T-helper 1 cell treated with Interleukin-12 subunit alpha and Interleukin-12 subunit beta and Interleukin-4 antibody, amounts not matched to agents 30 μg/mL and 1 μg/mL, for 36 hours (primary cell): ENCODE measurements around the gene LIN52.
A peak's percentile ranks its signal among the peaks of the same experiment; 100 is the strongest.

Experiments used
- H3K27ac Mint-ChIP-seq: one replicate; pipeline ENCODE4 v1.8.0; 2021; ENCODE audit warnings: mild to moderate bottlenecking, mixed read lengths
- H3K27me3 Mint-ChIP-seq: one replicate; pipeline ENCODE4 v1.8.0; 2021; ENCODE audit warnings: low read depth, mixed read lengths
- H3K36me3 Mint-ChIP-seq: one replicate; pipeline ENCODE4 v1.8.0; 2021; ENCODE audit warnings: low read depth, mixed read lengths
- H3K4me1 Mint-ChIP-seq: one replicate; pipeline ENCODE4 v1.8.0; 2021; ENCODE audit warnings: low read depth, mixed read lengths
- H3K4me3 Mint-ChIP-seq: one replicate; pipeline ENCODE4 v1.8.0; 2021; ENCODE audit warnings: mild to moderate bottlenecking, moderate library complexity, mixed read lengths
- H3K9me3 Mint-ChIP-seq: one replicate; pipeline ENCODE4 v1.8.0; 2021; ENCODE audit warnings: mixed read lengths

Gene LIN52

DNA sequence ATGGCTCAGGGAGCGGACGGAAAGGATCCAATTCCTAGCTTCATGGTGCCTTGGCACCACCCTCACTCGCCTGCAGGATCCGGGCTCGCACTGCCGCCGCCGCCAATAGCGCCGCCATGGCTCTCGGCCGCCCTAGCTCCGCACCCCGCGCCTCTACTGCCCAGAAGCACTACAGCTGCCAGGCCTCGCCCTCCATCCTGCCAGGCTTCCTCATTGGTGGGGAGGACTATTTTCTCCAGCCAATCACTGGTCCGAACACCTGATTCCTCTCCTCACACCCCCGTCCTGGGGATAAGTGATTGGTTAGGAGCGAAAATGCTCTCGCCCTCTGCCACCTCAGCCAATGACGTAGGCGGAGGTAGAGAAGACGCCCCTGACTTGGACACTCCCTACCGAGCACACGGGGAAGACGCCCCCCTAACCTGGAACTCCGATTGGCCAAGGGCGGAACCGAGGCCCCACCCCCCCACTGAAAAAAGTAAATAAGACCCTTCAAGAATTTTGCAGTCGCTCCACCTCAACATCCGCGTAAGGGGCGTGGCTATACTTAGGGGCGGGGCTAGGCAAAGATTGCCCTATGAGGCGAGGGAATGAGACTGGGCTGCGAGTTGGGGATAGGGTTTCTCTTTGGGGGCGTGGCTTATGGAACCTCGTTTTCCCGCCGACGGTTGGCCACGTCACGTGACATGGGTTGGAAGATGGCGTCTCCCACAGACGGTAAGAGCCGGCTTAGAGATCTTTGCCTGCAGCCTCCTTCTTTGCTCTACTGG is at the start of gene LIN52, which contains the start of gene ALDH6A1:
LIN52 (plus strand) TSS at position 680 of the 770 bp plus-strand sequence; CDS start at position 699, 19 bp downstream.
ALDH6A1 (minus strand) TSS at position 177 of the 770 bp plus-strand sequence; CDS start at position 118, 59 bp downstream.
- no peaks in the 10 kb centered on the region for H3K27me3 Mint-ChIP-seq
- peaks cover 35% of the 10 kb centered on the region for H3K4me1 Mint-ChIP-seq
- H3K36me3 Mint-ChIP-seq = peaks cover 7% of the 10 kb centered on the region
- peak within 1 kb of the TSS; percentile 99 for H3K27ac Mint-ChIP-seq
- H3K4me3 Mint-ChIP-seq = peak within 1 kb of the TSS; percentile 100
- peaks cover 7% of the 10 kb centered on the region for H3K9me3 Mint-ChIP-seq

DNA sequence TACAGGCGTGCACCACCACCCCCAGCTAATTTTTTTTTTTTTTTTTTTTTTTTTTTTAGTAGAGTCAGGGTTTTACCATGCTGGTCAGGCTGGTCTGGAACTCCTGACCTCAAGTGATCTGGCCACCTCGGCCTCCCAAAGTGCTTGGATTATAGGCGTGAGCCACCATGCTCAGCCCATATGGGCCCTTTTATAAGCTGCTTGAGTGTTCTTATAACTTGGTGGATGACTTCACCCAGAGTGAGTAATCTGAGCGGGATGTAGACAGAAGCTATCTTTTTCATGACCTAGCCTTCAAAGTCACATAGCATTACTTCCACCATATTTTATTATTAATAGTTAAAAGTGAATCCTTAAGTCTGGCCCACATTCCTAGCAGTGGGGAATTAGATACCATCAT is 49.2 kb upstream of the LIN52 start:
- H3K36me3 Mint-ChIP-seq = no peaks in the 10 kb centered on the region
- no peak overlapping the region for H3K27ac Mint-ChIP-seq
- H3K4me1 Mint-ChIP-seq = no peaks in the 10 kb centered on the region
- no peaks in the 10 kb centered on the region for H3K9me3 Mint-ChIP-seq
- H3K4me3 Mint-ChIP-seq = no peak overlapping the region
- H3K27me3 Mint-ChIP-seq = no peaks in the 10 kb centered on the region

GRCh38 chr14:74038020-74038859 is 46.5 kb upstream of the LIN52 start:
- Mint-ChIP-seq H3K9me3 (no peaks in the 10 kb centered on the region), H3K27ac (no peak overlapping the region), H3K27me3 (no peaks in the 10 kb centered on the region), H3K36me3 (no peaks in the 10 kb centered on the region), H3K4me1 (no peaks in the 10 kb centered on the region), H3K4me3 (no peak overlapping the region)

GRCh38 chr14:74042296-74042695 is 42.5 kb upstream of the LIN52 start:
- Mint-ChIP-seq H3K9me3 (no peaks in the 10 kb centered on the region), H3K4me1 (no peaks in the 10 kb centered on the region), H3K27me3 (peaks cover 8% of the 10 kb centered on the region), H3K36me3 (no peaks in the 10 kb centered on the region), H3K4me3 (no peak overlapping the region), H3K27ac (no peak overlapping the region)

DNA sequence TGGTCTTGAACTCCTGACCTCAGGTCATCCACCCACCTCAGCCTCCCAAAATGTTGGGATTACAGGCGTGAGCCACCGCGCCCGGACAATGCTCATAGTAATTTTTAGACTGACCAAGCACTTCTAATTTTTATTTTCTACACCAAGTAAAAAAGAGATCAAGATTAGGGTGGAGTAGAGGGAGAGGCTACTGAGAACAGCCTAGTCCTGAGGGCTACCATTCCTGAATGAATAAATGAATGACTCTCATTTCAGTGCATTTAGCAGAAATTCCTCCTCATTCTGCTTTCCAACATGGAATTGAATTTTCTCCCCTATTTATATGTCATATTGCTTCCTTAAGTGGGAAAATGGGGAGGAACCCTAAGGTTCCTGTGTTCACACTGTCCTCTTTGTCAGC is 39.2 kb upstream of the LIN52 start:
- Mint-ChIP-seq H3K27me3 (peaks cover 11% of the 10 kb centered on the region), H3K27ac (no peak overlapping the region), H3K36me3 (no peaks in the 10 kb centered on the region), H3K9me3 (no peaks in the 10 kb centered on the region), H3K4me1 (peaks cover 2% of the 10 kb centered on the region), H3K4me3 (no peak overlapping the region)

DNA sequence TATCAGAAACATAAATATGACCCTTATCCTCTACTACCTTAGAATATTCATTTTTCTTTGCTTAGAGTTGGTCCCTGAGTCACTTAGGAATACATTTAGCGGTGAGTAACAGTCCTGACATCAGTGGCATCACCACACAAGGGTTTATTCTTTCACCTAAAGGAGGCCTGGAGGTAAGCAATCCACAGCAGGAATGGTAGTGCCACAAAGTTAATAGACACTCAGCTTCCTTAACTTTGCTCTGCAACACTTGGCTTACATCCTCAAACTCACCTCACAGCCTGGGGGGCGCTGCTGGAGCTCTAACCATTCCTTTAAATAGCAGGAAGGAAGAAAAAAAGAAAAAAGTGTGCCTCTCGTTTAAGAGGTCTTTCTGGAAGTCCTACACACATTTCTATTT is 36.5 kb upstream of the LIN52 start:
- peaks cover 2% of the 10 kb centered on the region for H3K4me1 Mint-ChIP-seq
- H3K9me3 Mint-ChIP-seq = no peaks in the 10 kb centered on the region
- no peak overlapping the region for H3K4me3 Mint-ChIP-seq
- H3K36me3 Mint-ChIP-seq = no peaks in the 10 kb centered on the region
- H3K27ac Mint-ChIP-seq = no peak overlapping the region
- peaks cover 11% of the 10 kb centered on the region for H3K27me3 Mint-ChIP-seq

- Mint-ChIP-seq H3K27ac (no peak overlapping the region), H3K4me3 (no peak overlapping the region), H3K36me3 (no peaks in the 10 kb centered on the region), H3K4me1 (peaks cover 2% of the 10 kb centered on the region), H3K9me3 (no peaks in the 10 kb centered on the region), H3K27me3 (peaks cover 11% of the 10 kb centered on the region)
Observed at GRCh38 chr14:74049876-74050495, 34.8 kb upstream of the LIN52 start.

- Mint-ChIP-seq H3K9me3 (no peaks in the 10 kb centered on the region), H3K36me3 (peaks cover 16% of the 10 kb centered on the region), H3K27ac (no peak overlapping the region), H3K27me3 (no peaks in the 10 kb centered on the region), H3K4me3 (no peak overlapping the region), H3K4me1 (peaks cover 2% of the 10 kb centered on the region)
Observed at GRCh38 chr14:74062809-74063150, 22.0 kb upstream of the LIN52 start.

DNA sequence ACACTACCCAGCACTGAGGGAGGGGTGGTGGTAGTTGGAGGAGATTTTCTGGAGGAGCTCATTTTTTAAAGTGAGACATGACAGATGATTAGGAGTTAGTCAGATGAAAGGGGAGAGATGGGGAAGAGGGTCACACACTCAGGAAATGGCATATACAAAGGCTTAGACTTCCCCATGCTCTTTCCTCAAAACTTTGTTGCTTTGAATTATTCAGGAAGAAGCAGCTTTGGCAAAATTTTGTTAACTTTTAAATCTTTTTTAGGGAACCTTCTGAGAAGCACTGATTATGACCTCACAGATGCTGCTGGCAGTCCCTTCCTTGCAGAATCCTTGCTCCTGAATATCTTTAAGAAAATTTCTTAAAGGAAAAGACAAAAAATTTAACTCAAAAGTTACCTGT is 20.3 kb upstream of the LIN52 start:
- H3K4me1 Mint-ChIP-seq = peaks cover 2% of the 10 kb centered on the region
- H3K27ac Mint-ChIP-seq = no peak overlapping the region
- no peak overlapping the region for H3K4me3 Mint-ChIP-seq
- peaks cover 15% of the 10 kb centered on the region for H3K36me3 Mint-ChIP-seq
- H3K27me3 Mint-ChIP-seq = no peaks in the 10 kb centered on the region
- H3K9me3 Mint-ChIP-seq = no peaks in the 10 kb centered on the region

GRCh38 chr14:74064883-74065282 is 19.9 kb upstream of the LIN52 start:
- no peak overlapping the region for H3K4me3 Mint-ChIP-seq
- peaks cover 2% of the 10 kb centered on the region for H3K4me1 Mint-ChIP-seq
- H3K36me3 Mint-ChIP-seq = peaks cover 15% of the 10 kb centered on the region

DNA sequence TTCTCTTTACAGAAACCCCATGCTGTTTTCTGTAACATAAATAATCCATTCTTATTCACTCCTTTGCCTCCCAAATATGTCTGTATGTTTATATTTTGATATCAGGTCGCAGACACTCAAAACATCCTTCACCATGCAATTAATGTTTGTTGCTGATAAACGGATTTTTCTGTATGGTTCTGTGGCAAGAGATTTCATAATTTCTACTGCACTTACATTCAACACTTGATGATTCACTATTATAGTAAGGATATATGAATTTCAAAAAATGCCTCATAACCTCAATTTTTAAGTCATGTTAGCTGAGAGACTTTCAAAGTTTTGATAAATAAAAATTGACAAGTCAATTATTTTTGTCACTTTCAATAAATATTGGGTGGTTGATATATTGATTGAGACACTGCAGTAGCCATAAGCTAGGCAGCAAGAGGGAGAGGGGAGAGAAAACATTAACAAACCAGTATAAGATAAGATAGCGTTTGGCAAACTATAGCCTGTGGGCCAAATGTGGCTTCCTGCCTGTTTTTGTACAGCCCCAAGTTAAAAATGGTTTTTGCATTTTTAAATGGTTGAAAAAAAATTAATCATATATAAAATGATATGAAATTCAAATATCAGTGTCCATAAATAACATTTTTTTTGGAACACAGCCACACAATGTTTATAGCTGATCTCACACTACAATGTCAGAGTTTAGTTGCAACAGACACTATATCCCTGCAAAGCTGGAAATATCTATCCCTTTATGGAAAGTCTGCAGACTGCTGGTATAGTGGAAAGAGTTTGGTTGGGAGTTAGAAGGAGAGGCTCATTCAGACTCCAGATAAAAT is 18.8 kb upstream of the LIN52 start:
- H3K4me1 Mint-ChIP-seq = peaks cover 2% of the 10 kb centered on the region
- no peak overlapping the region for H3K4me3 Mint-ChIP-seq
- no peak overlapping the region for H3K27ac Mint-ChIP-seq
- no peaks in the 10 kb centered on the region for H3K9me3 Mint-ChIP-seq
- peaks cover 11% of the 10 kb centered on the region for H3K36me3 Mint-ChIP-seq
- H3K27me3 Mint-ChIP-seq = no peaks in the 10 kb centered on the region

More at GRCh38 chr14:74064883-74065282, 19.9 kb upstream of the LIN52 start:
- no peaks in the 10 kb centered on the region for H3K27me3 Mint-ChIP-seq
- no peaks in the 10 kb centered on the region for H3K9me3 Mint-ChIP-seq
- no peak overlapping the region for H3K27ac Mint-ChIP-seq

GRCh38 chr14:74077401-74077800 is 7.4 kb upstream of the LIN52 start:
- peaks cover 4% of the 10 kb centered on the region for H3K4me1 Mint-ChIP-seq
- H3K4me3 Mint-ChIP-seq = no peak overlapping the region
- no peaks in the 10 kb centered on the region for H3K9me3 Mint-ChIP-seq
- no peaks in the 10 kb centered on the region for H3K36me3 Mint-ChIP-seq
- H3K27me3 Mint-ChIP-seq = no peaks in the 10 kb centered on the region
- no peak overlapping the region for H3K27ac Mint-ChIP-seq

- no peaks in the 10 kb centered on the region for H3K36me3 Mint-ChIP-seq
- H3K27me3 Mint-ChIP-seq = no peaks in the 10 kb centered on the region
- H3K27ac Mint-ChIP-seq = no peak overlapping the region
Observed at GRCh38 chr14:74080820-74081460, 3.8 kb upstream of the LIN52 start.

More at GRCh38 chr14:74080820-74081460, 3.8 kb upstream of the LIN52 start:
- Mint-ChIP-seq H3K4me1 (peaks cover 24% of the 10 kb centered on the region), H3K4me3 (no peak overlapping the region), H3K9me3 (no peaks in the 10 kb centered on the region)
